ENCODE measurements around the gene MAMDC2.
A peak's percentile ranks its signal among the peaks of the same experiment; 100 is the strongest.

Gene MAMDC2

DNA sequence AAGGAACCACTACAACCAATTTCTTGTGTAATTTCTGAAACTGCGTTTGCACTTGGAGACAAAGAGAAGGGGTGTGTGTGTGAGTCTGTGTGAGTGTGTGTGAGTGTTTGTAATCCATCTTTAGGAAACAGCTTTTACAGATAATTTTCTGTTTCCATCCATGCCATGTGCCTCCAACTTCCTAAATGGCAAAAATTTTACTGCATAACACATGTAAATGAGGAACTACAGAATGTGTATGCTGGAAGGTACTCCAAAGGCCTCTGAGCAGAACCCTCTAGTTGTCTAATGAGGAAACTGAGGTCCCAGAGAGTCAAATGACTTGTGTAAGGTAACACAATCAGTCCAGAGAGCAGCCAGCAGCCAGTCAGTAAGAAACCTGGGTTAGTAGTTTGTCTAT is 20.8 kb downstream of the MAMDC2 start:
- H3K9me3 ChIP-seq (ENCODE audit: control insufficient read depth in 2 of 2, low read length in 2 of 2), result no peaks in the 10 kb centered on the region
- peaks cover 0 to 7% of the 10 kb centered on the region in 2 donors for H3K36me3 ChIP-seq (ENCODE audit: control insufficient read depth in 2 of 2, insufficient read depth in 2 of 2, low read length in 2 of 2)
- H3K4me3 ChIP-seq (ENCODE audit: low read length in 2 of 2), result no peak overlapping the region
- H3K9ac ChIP-seq (ENCODE audit: low read length in 2 of 2), result no peak overlapping the region
- H3K27me3 ChIP-seq (ENCODE audit: control insufficient read depth in 1 of 2, insufficient read depth in 2 of 2, low read length in 2 of 2), result no peaks in the 10 kb centered on the region
- H3K4me1 ChIP-seq (ENCODE audit: control insufficient read depth, insufficient read depth, low read length), result peaks cover 47% of the 10 kb centered on the region
- H3K27ac ChIP-seq (ENCODE audit: low read length), result peak overlapping the region; percentile 0

DNA sequence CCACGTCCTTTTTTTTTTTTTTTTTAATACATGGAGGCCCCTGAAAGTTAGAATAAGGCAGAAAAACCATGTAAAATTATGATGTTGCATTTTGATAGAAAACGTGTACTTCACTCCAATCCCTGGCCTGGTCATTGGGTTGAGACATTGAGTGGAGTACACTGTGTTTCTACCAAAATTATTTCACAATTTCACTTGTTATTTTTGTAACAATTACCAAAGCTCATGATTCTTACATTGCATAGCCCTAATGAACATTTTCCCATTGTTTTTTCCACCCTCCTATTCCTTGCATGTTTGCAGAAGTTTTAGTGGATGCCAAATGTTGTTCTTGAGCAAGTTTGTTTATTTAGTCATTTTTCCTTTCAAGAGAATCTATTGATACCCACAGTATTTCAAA is 21.9 kb downstream of the MAMDC2 start:
- Histone ChIP-seq H3K9me3 (ENCODE audit: control insufficient read depth in 2 of 2, low read length in 2 of 2) (no peaks in the 10 kb centered on the region), H3K9ac (ENCODE audit: low read length in 2 of 2) (no peak overlapping the region), H3K4me1 (ENCODE audit: control insufficient read depth, insufficient read depth, low read length) (peaks cover 50% of the 10 kb centered on the region), H3K27me3 (ENCODE audit: control insufficient read depth in 1 of 2, insufficient read depth in 2 of 2, low read length in 2 of 2) (no peaks in the 10 kb centered on the region), H3K27ac (ENCODE audit: low read length) (no peak overlapping the region), H3K4me3 (ENCODE audit: low read length in 2 of 2) (no peak overlapping the region), H3K36me3 (ENCODE audit: control insufficient read depth in 2 of 2, insufficient read depth in 2 of 2, low read length in 2 of 2) (peaks cover 0 to 7% of the 10 kb centered on the region in 2 donors)

DNA sequence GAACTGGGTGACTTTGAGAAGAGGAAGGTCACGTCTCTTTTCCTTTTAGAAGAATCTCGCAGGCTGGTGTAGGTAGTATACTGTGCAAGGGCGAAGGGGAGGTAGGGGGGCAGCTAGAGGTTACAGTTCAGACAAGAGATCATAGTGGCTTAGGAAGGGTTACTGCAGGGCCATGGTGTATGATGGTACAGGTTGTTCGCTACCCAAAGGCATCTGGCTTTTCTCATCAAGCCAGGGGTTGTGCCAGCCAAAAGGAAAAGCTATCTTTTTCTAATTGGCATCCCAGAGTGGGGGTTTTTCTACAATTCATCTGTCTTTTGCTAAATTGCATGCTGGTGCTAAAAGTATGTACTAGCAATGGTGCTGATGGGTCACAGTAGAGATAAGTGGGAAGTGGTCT is 22.8 kb downstream of the MAMDC2 start:
- H3K27me3 ChIP-seq (ENCODE audit: control insufficient read depth in 1 of 2, insufficient read depth in 2 of 2, low read length in 2 of 2), result no peaks in the 10 kb centered on the region
- no peaks in the 10 kb centered on the region for H3K9me3 ChIP-seq (ENCODE audit: control insufficient read depth in 2 of 2, low read length in 2 of 2)
- peak overlapping the region in 1 of 2 donors; percentile 30 for H3K4me3 ChIP-seq (ENCODE audit: low read length in 2 of 2)
- peaks cover 0 to 3% of the 10 kb centered on the region in 2 donors for H3K36me3 ChIP-seq (ENCODE audit: control insufficient read depth in 2 of 2, insufficient read depth in 2 of 2, low read length in 2 of 2)
- peaks cover 45% of the 10 kb centered on the region for H3K4me1 ChIP-seq (ENCODE audit: control insufficient read depth, insufficient read depth, low read length)
- H3K9ac ChIP-seq (ENCODE audit: low read length in 2 of 2), result peak overlapping the region in 1 of 2 donors; percentile 29
- peak overlapping the region; percentile 86 for H3K27ac ChIP-seq (ENCODE audit: low read length)

DNA sequence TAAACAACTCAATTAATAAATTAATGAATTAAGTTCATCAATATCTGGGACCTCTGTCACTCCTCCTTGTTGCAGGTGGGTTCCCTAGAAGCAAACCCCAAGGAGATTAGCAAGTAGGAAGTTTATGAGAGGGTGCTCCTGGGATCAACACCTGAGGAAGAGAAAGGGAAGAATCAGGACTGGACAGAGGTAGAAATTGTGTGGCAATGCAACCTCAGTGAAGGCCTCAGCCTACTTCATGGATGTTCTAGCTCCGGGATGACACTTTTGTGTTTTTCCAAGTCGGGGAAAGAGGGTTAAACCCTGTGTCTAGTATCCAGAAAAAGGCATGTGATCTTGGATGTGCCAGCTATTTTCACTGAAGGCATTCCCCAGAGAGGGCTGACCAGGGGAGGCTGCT is 23.2 kb downstream of the MAMDC2 start:
- Histone ChIP-seq H3K4me3 (ENCODE audit: low read length in 2 of 2) (peak overlapping the region in 1 of 2 donors; percentile 8), H3K9me3 (ENCODE audit: control insufficient read depth in 2 of 2, low read length in 2 of 2) (no peaks in the 10 kb centered on the region), H3K36me3 (ENCODE audit: control insufficient read depth in 2 of 2, insufficient read depth in 2 of 2, low read length in 2 of 2) (peaks cover 0 to under 1% of the 10 kb centered on the region in 2 donors), H3K27me3 (ENCODE audit: control insufficient read depth in 1 of 2, insufficient read depth in 2 of 2, low read length in 2 of 2) (no peaks in the 10 kb centered on the region), H3K27ac (ENCODE audit: low read length) (peak overlapping the region; percentile 86), H3K4me1 (ENCODE audit: control insufficient read depth, insufficient read depth, low read length) (peaks cover 45% of the 10 kb centered on the region), H3K9ac (ENCODE audit: low read length in 2 of 2) (no peak overlapping the region)

DNA sequence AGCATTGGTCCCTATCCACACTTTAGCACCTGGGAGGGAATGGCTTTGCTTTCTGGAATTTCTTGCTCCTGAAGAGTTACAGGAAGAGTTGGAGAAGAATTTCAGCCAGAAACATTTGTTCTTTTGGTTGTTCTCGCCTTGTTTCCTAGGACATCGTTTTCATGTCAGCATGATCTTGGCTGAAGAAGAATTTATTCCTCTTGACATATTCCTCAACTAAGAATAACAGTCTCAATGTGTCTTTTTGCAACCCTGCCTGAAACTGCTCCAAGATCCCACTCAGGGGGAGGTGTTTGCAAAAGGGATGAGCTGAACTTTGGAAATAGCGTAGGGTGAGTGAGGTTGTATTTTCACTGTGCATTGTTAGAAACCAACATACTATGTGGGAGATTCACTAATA is 26.1 kb downstream of the MAMDC2 start:
- H3K4me3 ChIP-seq (ENCODE audit: low read length in 2 of 2), result peak overlapping the region; percentile 10 to 35
- peak overlapping the region; percentile 86 for H3K27ac ChIP-seq (ENCODE audit: low read length)
- H3K9ac ChIP-seq (ENCODE audit: low read length in 2 of 2), result no peak overlapping the region
- H3K9me3 ChIP-seq (ENCODE audit: control insufficient read depth in 2 of 2, low read length in 2 of 2), result no peaks in the 10 kb centered on the region
- peaks cover 0 to 2% of the 10 kb centered on the region in 2 donors for H3K36me3 ChIP-seq (ENCODE audit: control insufficient read depth in 2 of 2, insufficient read depth in 2 of 2, low read length in 2 of 2)
- no peaks in the 10 kb centered on the region for H3K27me3 ChIP-seq (ENCODE audit: control insufficient read depth in 1 of 2, insufficient read depth in 2 of 2, low read length in 2 of 2)
- peaks cover 60% of the 10 kb centered on the region for H3K4me1 ChIP-seq (ENCODE audit: control insufficient read depth, insufficient read depth, low read length)

DNA sequence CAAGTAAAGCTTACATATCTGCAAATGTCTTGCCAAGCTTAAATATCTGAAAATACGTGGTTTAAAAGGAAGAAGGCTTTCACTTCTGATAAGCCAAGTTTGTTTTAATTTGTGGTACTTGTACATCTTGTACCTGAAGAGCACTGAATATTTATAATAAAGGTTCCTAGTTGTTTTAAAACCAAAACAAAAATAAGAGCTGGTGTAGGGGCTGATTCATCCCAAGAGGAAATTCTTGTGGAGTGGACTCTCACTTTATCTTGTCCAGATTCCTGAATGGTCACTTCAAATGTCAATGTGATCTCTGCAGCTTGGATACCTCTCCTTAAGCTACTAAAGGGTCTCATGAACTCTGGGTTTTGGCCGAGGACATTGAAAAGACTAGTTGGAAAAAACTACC is 29.5 kb downstream of the MAMDC2 start:
- H3K27ac ChIP-seq (ENCODE audit: low read length), result peak overlapping the region; percentile 97

DNA sequence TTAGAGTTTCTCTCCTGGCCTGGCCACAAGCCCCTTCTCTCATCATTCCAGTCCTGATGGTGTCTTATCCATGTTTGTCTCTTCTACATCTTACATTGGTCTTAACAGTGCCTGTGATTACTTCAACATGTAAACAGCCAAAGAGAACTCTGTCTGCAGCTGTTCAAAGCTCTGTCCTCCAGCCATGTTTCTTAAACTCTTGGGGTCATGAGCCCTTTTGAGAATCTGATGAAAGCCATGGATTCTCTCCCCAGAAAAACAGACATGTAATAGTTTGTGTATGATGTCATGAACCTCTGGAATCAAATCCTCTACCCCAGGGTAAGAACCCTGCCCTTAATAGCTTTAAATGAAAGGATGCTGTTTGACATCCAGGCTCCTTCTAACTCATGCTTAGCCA is 30.1 kb downstream of the MAMDC2 start:
- H3K36me3 ChIP-seq (ENCODE audit: control insufficient read depth in 2 of 2, insufficient read depth in 2 of 2, low read length in 2 of 2), result peaks cover 0 to 2% of the 10 kb centered on the region in 2 donors
- no peak overlapping the region for H3K4me3 ChIP-seq (ENCODE audit: low read length in 2 of 2)
- H3K27me3 ChIP-seq (ENCODE audit: control insufficient read depth in 1 of 2, insufficient read depth in 2 of 2, low read length in 2 of 2), result no peaks in the 10 kb centered on the region
- no peaks in the 10 kb centered on the region for H3K9me3 ChIP-seq (ENCODE audit: control insufficient read depth in 2 of 2, low read length in 2 of 2)
- peaks cover 68% of the 10 kb centered on the region for H3K4me1 ChIP-seq (ENCODE audit: control insufficient read depth, insufficient read depth, low read length)
- H3K27ac ChIP-seq (ENCODE audit: low read length), result peak overlapping the region; percentile 97
- peak overlapping the region in 1 of 2 donors; percentile 2 for H3K9ac ChIP-seq (ENCODE audit: low read length in 2 of 2)

More for the DNA sequence above, 29.5 kb downstream of the MAMDC2 start:
- no peaks in the 10 kb centered on the region for H3K9me3 ChIP-seq (ENCODE audit: control insufficient read depth in 2 of 2, low read length in 2 of 2)
- H3K4me3 ChIP-seq (ENCODE audit: low read length in 2 of 2), result no peak overlapping the region
- no peaks in the 10 kb centered on the region for H3K27me3 ChIP-seq (ENCODE audit: control insufficient read depth in 1 of 2, insufficient read depth in 2 of 2, low read length in 2 of 2)
- peaks cover 68% of the 10 kb centered on the region for H3K4me1 ChIP-seq (ENCODE audit: control insufficient read depth, insufficient read depth, low read length)
- H3K36me3 ChIP-seq (ENCODE audit: control insufficient read depth in 2 of 2, insufficient read depth in 2 of 2, low read length in 2 of 2), result peaks cover 0 to 2% of the 10 kb centered on the region in 2 donors
- peak overlapping the region in 1 of 2 donors; percentile 2 for H3K9ac ChIP-seq (ENCODE audit: low read length in 2 of 2)

DNA sequence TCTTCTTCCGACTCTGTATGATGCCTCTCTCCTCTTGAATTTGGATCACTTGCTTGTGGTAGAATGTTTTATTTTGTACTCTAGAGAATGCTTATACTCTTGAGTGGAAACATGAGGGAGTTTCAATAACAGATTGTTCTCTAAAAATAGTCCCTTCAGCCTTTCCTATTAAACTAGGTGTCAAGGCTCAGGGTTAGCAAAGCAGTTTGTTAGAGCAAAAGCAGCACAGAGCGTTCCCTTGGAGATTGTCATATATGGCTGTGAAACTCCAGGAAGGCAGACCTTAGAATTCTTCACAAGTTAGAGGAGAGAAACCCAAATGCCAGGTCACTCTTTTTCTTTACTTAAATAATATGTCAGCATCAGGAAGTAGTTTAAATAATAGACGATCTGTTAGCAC is 33.0 kb downstream of the MAMDC2 start:
- Histone ChIP-seq H3K27ac (ENCODE audit: low read length) (peak overlapping the region; percentile 97), H3K4me1 (ENCODE audit: control insufficient read depth, insufficient read depth, low read length) (peaks cover 78% of the 10 kb centered on the region)

DNA sequence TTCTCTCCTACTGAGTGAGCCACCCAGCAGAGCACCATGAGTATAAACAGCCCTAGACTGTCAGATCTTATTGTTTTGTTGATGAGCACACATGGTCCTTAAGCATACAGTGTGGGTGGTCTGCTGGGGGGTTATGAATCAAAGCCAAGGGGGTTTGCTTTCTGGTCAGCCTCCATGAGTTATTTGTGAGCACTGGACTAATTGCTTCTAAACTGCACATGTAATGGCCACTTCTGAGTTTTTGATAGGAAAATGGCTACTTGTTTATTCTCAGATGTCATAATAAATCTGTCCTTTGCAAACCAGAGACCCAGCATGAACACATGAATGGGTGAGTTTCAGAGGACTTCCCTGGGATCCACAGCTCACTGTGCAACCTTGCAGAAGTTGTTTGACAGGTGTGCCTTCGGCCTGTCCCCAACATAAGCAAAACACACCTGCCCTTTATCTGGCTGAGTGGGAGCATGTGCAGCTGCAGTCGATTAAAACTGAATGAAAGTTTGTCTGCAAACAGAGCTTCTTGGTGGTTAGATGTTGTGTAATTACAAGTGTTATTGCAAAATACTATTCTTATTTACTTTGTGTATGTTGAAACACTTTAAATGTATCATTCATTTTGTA is 35.9 kb downstream of the MAMDC2 start:
- no peaks in the 10 kb centered on the region for H3K9me3 ChIP-seq (ENCODE audit: control insufficient read depth in 2 of 2, low read length in 2 of 2)
- H3K27ac ChIP-seq (ENCODE audit: low read length), result peak overlapping the region; percentile 97

More for the DNA sequence above, 33.0 kb downstream of the MAMDC2 start:
- Histone ChIP-seq H3K4me3 (ENCODE audit: low read length in 2 of 2) (no peak overlapping the region), H3K27me3 (ENCODE audit: control insufficient read depth in 1 of 2, insufficient read depth in 2 of 2, low read length in 2 of 2) (no peaks in the 10 kb centered on the region), H3K36me3 (ENCODE audit: control insufficient read depth in 2 of 2, insufficient read depth in 2 of 2, low read length in 2 of 2) (peaks cover 0 to 4% of the 10 kb centered on the region in 2 donors), H3K9me3 (ENCODE audit: control insufficient read depth in 2 of 2, low read length in 2 of 2) (no peaks in the 10 kb centered on the region), H3K9ac (ENCODE audit: low read length in 2 of 2) (peak overlapping the region; percentile 30 to 55)

DNA sequence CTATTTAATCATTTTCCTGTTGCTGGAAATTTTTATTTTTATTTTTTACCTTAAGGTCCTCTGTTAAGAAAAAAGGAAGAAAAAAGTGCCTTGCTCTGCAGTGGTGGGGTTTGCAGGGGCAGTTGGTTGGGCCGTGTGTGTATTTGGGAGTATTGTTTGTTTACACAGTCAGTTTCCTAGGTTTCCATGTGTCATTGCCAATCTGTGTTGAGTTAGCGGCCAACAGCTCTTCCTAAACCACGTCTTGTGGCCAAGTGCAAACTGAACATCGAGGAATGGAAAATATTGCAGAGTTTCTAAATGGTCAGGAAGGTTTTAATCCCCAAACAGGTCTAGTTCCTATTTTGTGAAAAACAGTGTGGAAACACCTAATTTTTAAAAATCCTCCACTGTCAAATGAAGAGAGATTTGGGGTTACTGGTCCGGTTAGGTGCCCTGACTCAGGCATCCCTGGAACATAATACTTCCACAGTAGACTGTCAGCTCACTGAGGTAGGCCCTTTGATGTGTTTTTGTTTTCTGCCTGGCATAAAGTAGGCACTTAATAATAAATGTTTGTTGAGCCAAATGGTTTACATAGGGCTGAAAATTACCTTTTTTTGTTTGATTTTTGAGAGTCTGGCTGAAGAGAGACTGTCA is 37.0 kb downstream of the MAMDC2 start:
- Histone ChIP-seq H3K9me3 (ENCODE audit: control insufficient read depth in 2 of 2, low read length in 2 of 2) (no peaks in the 10 kb centered on the region), H3K4me1 (ENCODE audit: control insufficient read depth, insufficient read depth, low read length) (peaks cover 59% of the 10 kb centered on the region), H3K9ac (ENCODE audit: low read length in 2 of 2) (peak overlapping the region; percentile 3 to 55), H3K27me3 (ENCODE audit: control insufficient read depth in 1 of 2, insufficient read depth in 2 of 2, low read length in 2 of 2) (no peaks in the 10 kb centered on the region), H3K27ac (ENCODE audit: low read length) (peak overlapping the region; percentile 97), H3K4me3 (ENCODE audit: low read length in 2 of 2) (peak overlapping the region in 1 of 2 donors; percentile 40), H3K36me3 (ENCODE audit: control insufficient read depth in 2 of 2, insufficient read depth in 2 of 2, low read length in 2 of 2) (peaks cover 0 to 3% of the 10 kb centered on the region in 2 donors)

More for the DNA sequence above, 35.9 kb downstream of the MAMDC2 start:
- H3K27me3 ChIP-seq (ENCODE audit: control insufficient read depth in 1 of 2, insufficient read depth in 2 of 2, low read length in 2 of 2), result no peaks in the 10 kb centered on the region
- H3K4me1 ChIP-seq (ENCODE audit: control insufficient read depth, insufficient read depth, low read length), result peaks cover 70% of the 10 kb centered on the region
- no peak overlapping the region for H3K9ac ChIP-seq (ENCODE audit: low read length in 2 of 2)
- H3K36me3 ChIP-seq (ENCODE audit: control insufficient read depth in 2 of 2, insufficient read depth in 2 of 2, low read length in 2 of 2), result peaks cover 0 to 3% of the 10 kb centered on the region in 2 donors
- H3K4me3 ChIP-seq (ENCODE audit: low read length in 2 of 2), result peak overlapping the region in 1 of 2 donors; percentile 44

DNA sequence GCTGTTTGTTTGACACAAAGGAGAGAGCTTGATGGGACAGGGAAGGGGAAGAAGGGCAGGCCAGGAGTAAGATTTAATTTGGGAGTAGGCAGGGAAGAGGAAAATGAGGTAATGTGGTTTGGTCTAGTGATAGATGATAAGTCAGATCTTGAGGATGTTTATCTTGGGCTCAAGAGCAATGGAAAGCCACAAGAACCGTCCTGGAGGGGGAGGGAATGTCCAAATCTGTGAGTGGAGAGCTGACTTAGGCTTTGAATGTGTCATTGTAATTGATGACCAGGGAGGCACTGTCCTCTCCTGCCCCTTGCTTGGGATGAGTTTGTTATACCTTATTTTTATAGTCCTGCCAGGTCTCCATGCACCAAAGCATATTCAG is 37.5 kb downstream of the MAMDC2 start:
- peaks cover 54% of the 10 kb centered on the region for H3K4me1 ChIP-seq (ENCODE audit: control insufficient read depth, insufficient read depth, low read length)
- peak overlapping the region; percentile 97 for H3K27ac ChIP-seq (ENCODE audit: low read length)
- H3K36me3 ChIP-seq (ENCODE audit: control insufficient read depth in 2 of 2, insufficient read depth in 2 of 2, low read length in 2 of 2), result peaks cover 0 to 3% of the 10 kb centered on the region in 2 donors
- H3K27me3 ChIP-seq (ENCODE audit: control insufficient read depth in 1 of 2, insufficient read depth in 2 of 2, low read length in 2 of 2), result no peaks in the 10 kb centered on the region
- no peaks in the 10 kb centered on the region for H3K9me3 ChIP-seq (ENCODE audit: control insufficient read depth in 2 of 2, low read length in 2 of 2)
- H3K4me3 ChIP-seq (ENCODE audit: low read length in 2 of 2), result peak overlapping the region in 1 of 2 donors; percentile 40
- H3K9ac ChIP-seq (ENCODE audit: low read length in 2 of 2), result peak overlapping the region in 1 of 2 donors; percentile 3
